GM23248 (cell line): ENCODE results near the gene MBD3L4. TPM values are rescaled to one million over a fixed set of nuclear protein-coding genes. Genes with fewer than 3 reads are reported as not detected.
A peak's percentile ranks its signal among the peaks of the same experiment; 100 is the strongest.

Experiments
- DNase-seq: peaks from one replicate; pipeline ENCODE4 v3.0.0-alpha.2; 2015
- H2AFZ ChIP-seq: fragments of 200-600 bp; sonication (generic); 2 replicates; pipeline ENCODE4 v1.6.1; 2016; ENCODE audit warnings: antibody characterized with exemption
- H3F3A ChIP-seq: fragments of 200-600 bp; sonication (generic); 2 replicates; pipeline ENCODE4 v1.6.1; 2016; ENCODE audit warnings: mild to moderate bottlenecking, antibody characterized with exemption, mixed run types; ENCODE audit not compliant: insufficient read depth
- H3K27ac ChIP-seq: fragments of 200-600 bp; sonication (generic); 2 replicates; pipeline ENCODE4 v1.5.1; 2016; ENCODE audit warnings: mild to moderate bottlenecking
- H3K27me3 ChIP-seq: fragments of 200-600 bp; sonication (generic); replicated peaks from 2 replicates; pipeline ENCODE4 v1.6.1; 2016; ENCODE audit warnings: mild to moderate bottlenecking; ENCODE audit not compliant: insufficient read depth
- H3K36me3 ChIP-seq: fragments of 200-600 bp; sonication (generic); 2 replicates; pipeline ENCODE4 v1.6.1; 2016; ENCODE audit warnings: low read depth, mild to moderate bottlenecking
- H3K4me1 ChIP-seq: fragments of 200-600 bp; sonication (generic); 2 replicates; pipeline ENCODE4 v1.6.1; 2016; ENCODE audit warnings: mild to moderate bottlenecking; ENCODE audit not compliant: insufficient read depth
- H3K4me2 ChIP-seq: fragments of 200-600 bp; sonication (generic); one replicate; pipeline ENCODE4 v1.6.1; 2016; ENCODE audit warnings: mild to moderate bottlenecking; ENCODE audit not compliant: unreplicated experiment
- H3K4me3 ChIP-seq: fragments of 200-600 bp; sonication (generic); 2 replicates; pipeline ENCODE4 v1.5.1; 2016; ENCODE audit warnings: mild to moderate bottlenecking
- H3K79me2 ChIP-seq: fragments of 200-600 bp; sonication (generic); 2 replicates; pipeline ENCODE4 v1.6.1; 2016; ENCODE audit warnings: mild to moderate bottlenecking; ENCODE audit not compliant: insufficient read depth
- H3K9ac ChIP-seq: fragments of 200-600 bp; sonication (generic); 2 replicates; pipeline ENCODE4 v1.6.1; 2016; ENCODE audit warnings: mild to moderate bottlenecking
- H3K9me2 ChIP-seq: fragments of 200-600 bp; sonication (generic); 2 replicates; pipeline ENCODE4 v1.6.1; 2016; ENCODE audit warnings: mixed run types, mild to moderate bottlenecking, moderate library complexity; ENCODE audit not compliant: insufficient read depth
- H3K9me3 ChIP-seq: fragments of 200-600 bp; sonication (generic); one replicate; pipeline ENCODE4 v1.6.1; 2017; ENCODE audit warnings: low read depth
- H4K20me1 ChIP-seq: fragments of 200-600 bp; sonication (generic); 2 replicates; pipeline ENCODE4 v1.6.0; 2016; ENCODE audit not compliant: insufficient read depth
- EZH2 ChIP-seq: fragments of 200-600 bp; sonication (generic); IDR thresholded peaks from 2 replicates; pipeline ENCODE4 v1.6.1; 2018; ENCODE audit warnings: antibody characterized with exemption, mild to moderate bottlenecking; ENCODE audit not compliant: insufficient read depth, poor library complexity, severe bottlenecking
- EZH2phosphoT487 ChIP-seq: fragments of 200-600 bp; sonication (generic); IDR thresholded peaks from 2 replicates; pipeline ENCODE4 v1.6.1; 2018; ENCODE audit warnings: antibody characterized with exemption, moderate library complexity, mild to moderate bottlenecking, low read depth; ENCODE audit not compliant: insufficient read depth
- WGBS, 2 experiments: methylation state at CpG; one replicate each; pipeline ENCODE4 v1.1.6; 2015 to 2017; ENCODE audit warnings: low lambda C conversion rate in 2 of 2, low coverage in 1 of 2; ENCODE audit errors: missing lambda C conversion rate in 2 of 2; 5-methylcytosine and 5-hydroxymethylcytosine counted together
- in situ Hi-C: fragments of 300-500 bp; cut with MboI; formaldehyde crosslinking; loops from 2 replicates; pipeline ENCODE4 v1.15.0; 2020
- polyA plus RNA-seq: library from polyadenylated mRNA; unstranded; fragments of >200 nt; fragmentation: Nextera tagmentation; extraction: Ambion mirVana; gene quantifications from 2 replicates; pipeline ENCODE4 v1.2.1, GENCODE V29; 2016
- total RNA-seq: library from RNA; depleted of rRNA; stranded (reverse); fragments of >200 nt; shearing (Covaris generic); gene quantifications from 2 replicates; pipeline ENCODE4 v1.2.3, GENCODE V29; 2014; rRNA removed

MBD3L4 gene
- total and polyA plus RNA-seq, 2 experiments from 2014 or later = not detected

DNA sequence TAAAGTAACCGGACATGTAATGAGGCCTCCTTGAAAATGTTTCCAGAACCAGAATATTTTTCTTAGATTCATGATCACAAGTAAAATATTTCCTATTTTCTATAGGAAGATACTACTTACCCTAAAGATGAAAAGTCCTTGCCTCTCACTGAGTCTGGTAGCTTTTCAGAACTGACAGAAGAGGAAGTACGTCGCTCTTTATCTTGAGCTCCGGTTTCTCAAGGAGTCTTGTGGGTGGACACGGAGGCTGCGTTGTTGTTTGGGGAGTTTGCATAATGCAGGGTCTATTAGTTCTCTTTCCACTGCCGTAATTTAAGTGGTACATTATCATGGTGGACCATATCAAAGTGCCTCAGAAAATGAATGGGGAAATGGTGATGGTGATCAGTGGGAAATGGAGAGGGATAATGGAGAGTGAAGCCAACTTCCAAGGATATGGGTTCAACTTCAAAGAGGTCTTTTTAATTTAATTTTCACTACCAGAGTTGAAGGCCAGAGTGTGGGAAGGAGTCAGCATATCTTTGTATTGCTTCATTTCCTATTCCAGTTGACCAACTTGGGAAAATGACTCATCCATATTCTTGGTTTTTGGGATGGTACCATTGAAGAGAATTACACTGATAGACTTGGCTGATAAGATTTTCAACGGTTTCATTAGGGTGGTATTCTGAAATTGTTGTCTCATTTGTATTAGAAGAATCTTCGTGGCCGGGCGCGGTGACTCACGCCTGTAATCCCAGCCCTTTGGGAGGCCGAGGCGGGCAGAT, 42.1 kb downstream of the MBD3L4 start:
- no peak overlapping the region for H3K4me2 ChIP-seq
- H4K20me1 ChIP-seq = no peaks in the 10 kb centered on the region
- in situ Hi-C loops = no loop called here
- 75 to 79% methylated on average over 15 of the region's 15 CpGs for WGBS, 2 experiments
- H3K9me2 ChIP-seq = no peaks in the 10 kb centered on the region
- H3K36me3 ChIP-seq = no peaks in the 10 kb centered on the region
- H2AFZ ChIP-seq = no peak overlapping the region
- H3K27ac ChIP-seq = no peak overlapping the region
- H3K79me2 ChIP-seq = no peaks in the 10 kb centered on the region
- DNase-seq = peak; percentile 57
- peaks cover 4% of the 10 kb centered on the region; the same call in 1 of the 2 replicates for H3K4me1 ChIP-seq
- no peak overlapping the region for H3K9ac ChIP-seq
- H3F3A ChIP-seq = no peaks in the 10 kb centered on the region
- H3K9me3 ChIP-seq = no peaks in the 10 kb centered on the region
- no peak overlapping the region for H3K4me3 ChIP-seq
- no peaks in the 10 kb centered on the region for H3K27me3 ChIP-seq
- TF ChIP-seq EZH2phosphoT487 (no peak), EZH2 (no peak)

DNA sequence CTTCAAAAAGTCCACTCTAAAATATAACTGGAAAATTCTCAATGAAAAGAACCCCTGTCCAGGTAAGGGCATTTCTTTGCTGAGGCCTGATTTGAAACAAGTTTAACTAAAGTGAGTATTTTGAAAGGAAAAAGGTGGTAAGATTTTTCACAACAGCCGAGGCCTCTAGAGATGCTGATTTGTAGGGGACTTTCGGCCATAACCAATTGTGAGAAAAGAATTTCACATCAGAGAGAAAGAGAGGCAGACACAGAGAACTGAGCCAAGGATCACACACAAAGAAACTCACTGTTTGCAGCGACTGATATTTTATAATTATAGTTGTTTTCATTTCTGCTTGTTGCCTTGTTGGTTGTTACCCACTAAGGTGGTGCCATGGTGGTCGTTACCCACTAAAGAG, 43.2 kb downstream of the MBD3L4 start:
- 27 to 34% methylated on average over 4 of the region's 4 CpGs for WGBS, 2 experiments
- Histone ChIP-seq H3F3A (no peaks in the 10 kb centered on the region), H3K4me2 (no peak overlapping the region), H2AFZ (no peak overlapping the region), H3K9ac (no peak overlapping the region), H4K20me1 (no peaks in the 10 kb centered on the region), H3K27ac (no peak overlapping the region), H3K79me2 (no peaks in the 10 kb centered on the region), H3K9me2 (no peaks in the 10 kb centered on the region), H3K36me3 (no peaks in the 10 kb centered on the region), H3K4me3 (no peak overlapping the region), H3K4me1 (peaks cover 4% of the 10 kb centered on the region; the same call in 1 of the 2 replicates), H3K9me3 (no peaks in the 10 kb centered on the region), H3K27me3 (no peaks in the 10 kb centered on the region)
- in situ Hi-C loops = no loop called here
- no peak for DNase-seq
- TF ChIP-seq EZH2phosphoT487 (no peak), EZH2 (no peak)

DNA sequence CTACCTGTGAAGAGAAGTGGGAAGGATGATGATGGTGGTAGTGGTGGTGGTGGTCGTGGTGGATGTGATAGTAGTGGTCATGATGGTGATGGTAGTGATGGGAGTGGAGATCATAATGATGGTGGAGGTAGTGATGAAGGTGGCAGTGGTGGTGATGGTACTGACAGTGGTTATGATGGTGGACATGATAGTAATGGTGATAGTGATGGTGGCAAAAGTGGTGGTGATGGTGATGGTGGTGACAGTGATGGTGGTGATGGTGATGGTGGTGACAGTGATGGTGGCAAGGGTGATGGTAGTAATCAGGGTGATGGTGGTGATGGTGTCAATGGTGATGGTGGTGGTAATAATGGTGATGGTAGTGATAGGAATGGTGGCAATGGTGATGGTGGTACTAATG, 44.9 kb downstream of the MBD3L4 start:
- no peaks in the 10 kb centered on the region for H4K20me1 ChIP-seq
- no peak overlapping the region for H3K9ac ChIP-seq
- H3K36me3 ChIP-seq = no peaks in the 10 kb centered on the region
- H3K9me3 ChIP-seq = no peaks in the 10 kb centered on the region
- WGBS, 2 experiments = 33 to 46% methylated on average over 1 of the region's 1 CpG
- in situ Hi-C loops = no loop called here
- H3K27me3 ChIP-seq = no peaks in the 10 kb centered on the region
- no peaks in the 10 kb centered on the region for H3K9me2 ChIP-seq
- H2AFZ ChIP-seq = no peak overlapping the region
- DNase-seq = no peak
- no peak overlapping the region for H3K4me2 ChIP-seq
- H3K4me1 ChIP-seq = peaks cover 4% of the 10 kb centered on the region; the same call in 1 of the 2 replicates
- H3K79me2 ChIP-seq = no peaks in the 10 kb centered on the region
- H3K27ac ChIP-seq = no peak overlapping the region
- no peak overlapping the region for H3K4me3 ChIP-seq
- TF ChIP-seq EZH2 (no peak), EZH2phosphoT487 (no peak)
- H3F3A ChIP-seq = no peaks in the 10 kb centered on the region

DNA sequence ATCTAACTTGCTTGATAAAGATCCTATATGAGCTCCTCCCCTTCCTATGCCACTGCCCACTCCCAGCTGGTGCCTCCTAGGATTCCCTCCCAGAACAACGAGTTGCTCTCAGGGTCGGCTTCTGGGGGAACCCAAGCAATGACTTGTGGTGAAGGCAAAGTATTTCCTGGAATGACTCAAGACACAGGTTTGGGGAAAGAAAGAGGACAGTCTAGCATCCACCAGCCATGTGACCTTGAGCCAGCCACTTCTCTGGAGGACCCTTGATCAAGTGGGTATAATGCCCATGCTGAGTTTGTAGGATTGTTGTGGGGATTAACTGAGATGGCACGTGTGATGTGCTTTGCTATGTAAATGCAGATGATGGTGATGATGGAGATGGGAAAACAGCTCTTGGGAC, 51.7 kb downstream of the MBD3L4 start:
- Histone ChIP-seq H3K4me1 (no peaks in the 10 kb centered on the region), H3K4me3 (no peak overlapping the region), H3K79me2 (no peaks in the 10 kb centered on the region), H3K9me3 (no peaks in the 10 kb centered on the region), H3F3A (no peaks in the 10 kb centered on the region), H3K9me2 (no peaks in the 10 kb centered on the region), H3K9ac (no peak overlapping the region), H4K20me1 (no peaks in the 10 kb centered on the region), H3K4me2 (no peak overlapping the region), H2AFZ (no peak overlapping the region), H3K27me3 (no peaks in the 10 kb centered on the region), H3K36me3 (no peaks in the 10 kb centered on the region), H3K27ac (no peak overlapping the region)
- WGBS, 2 experiments = 0 to 2% methylated on average over 3 of the region's 3 CpGs
- no peak for TF ChIP-seq EZH2
- in situ Hi-C loops = no loop called here
- no peak for DNase-seq

DNA sequence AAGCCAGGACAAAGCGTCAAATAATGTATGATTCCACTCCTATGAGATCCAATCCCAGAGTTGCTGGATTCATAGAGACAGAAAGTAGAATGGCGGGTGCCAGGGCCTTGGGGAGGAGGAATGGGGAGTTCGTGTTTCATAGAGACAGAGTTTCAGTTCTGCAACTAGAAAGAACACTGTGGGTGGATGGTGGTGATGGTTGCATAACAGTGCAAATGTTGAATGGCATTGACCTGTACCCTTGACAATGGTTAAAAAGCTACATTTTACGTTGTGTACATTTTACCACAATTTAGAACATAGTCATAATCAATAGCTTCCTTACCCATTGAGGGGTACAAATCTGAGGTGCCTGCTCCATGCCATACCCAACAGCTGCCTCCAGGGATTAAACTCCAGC, 52.1 kb downstream of the MBD3L4 start:
- in situ Hi-C loops = no loop called here
- Histone ChIP-seq H3K36me3 (no peaks in the 10 kb centered on the region), H3K79me2 (no peaks in the 10 kb centered on the region), H2AFZ (no peak overlapping the region), H3K4me2 (no peak overlapping the region), H4K20me1 (no peaks in the 10 kb centered on the region), H3K4me1 (no peaks in the 10 kb centered on the region), H3F3A (no peaks in the 10 kb centered on the region), H3K4me3 (no peak overlapping the region), H3K27ac (no peak overlapping the region), H3K9ac (no peak overlapping the region), H3K9me2 (no peaks in the 10 kb centered on the region), H3K27me3 (no peaks in the 10 kb centered on the region), H3K9me3 (no peaks in the 10 kb centered on the region)
- TF ChIP-seq EZH2 (no peak), EZH2phosphoT487 (no peak)
- WGBS, 2 experiments = 20 to 22% methylated on average over 4 of the region's 4 CpGs
- DNase-seq = no peak

Other genes with a start within 250 kb of the MBD3L4 start
- gene ADGRE1, start 152.6 kb downstream of the MBD3L4 start, total RNA-seq = not detected in 2 replicates
- gene ADGRE1, start 152.6 kb downstream of the MBD3L4 start, polyA plus RNA-seq = not detected in 2 replicates
- not detected in 2 replicates for gene MBD3L2B, start 18.7 kb downstream of the MBD3L4 start, total RNA-seq
- not detected in 2 replicates for gene MBD3L2B, start 18.7 kb downstream of the MBD3L4 start, polyA plus RNA-seq
- gene MBD3L5, start 9.6 kb downstream of the MBD3L4 start, total RNA-seq = not detected in 2 replicates
- gene MBD3L5, start 9.6 kb downstream of the MBD3L4 start, polyA plus RNA-seq = not detected in 2 replicates
- not detected in 2 replicates for gene MBD3L2, start 9.1 kb upstream of the MBD3L4 start, total RNA-seq
- not detected in 2 replicates for gene MBD3L2, start 9.1 kb upstream of the MBD3L4 start, polyA plus RNA-seq
- gene MBD3L3, start 18.5 kb upstream of the MBD3L4 start, total RNA-seq = not detected in 2 replicates
- not detected in 2 replicates for gene MBD3L3, start 18.5 kb upstream of the MBD3L4 start, polyA plus RNA-seq
- gene ZNF557, start 29.5 kb upstream of the MBD3L4 start, total RNA-seq = 9.4 and 13.8 TPM in 2 replicates
- gene ZNF557, start 29.5 kb upstream of the MBD3L4 start, polyA plus RNA-seq = 4.6 and 4.7 TPM in 2 replicates